Measurements from ENCODE around the gene DAPK2. TPM values are rescaled to one million over a fixed set of nuclear protein-coding genes. Genes with fewer than 3 reads are reported as not detected.

DAPK2 gene
- total and polyA plus RNA-seq, 2 of the 13 experiments (the other 11 are each of a cell fraction or from before 2014, with no cell fraction given), result 0.33 to 0.63 TPM

DNA sequence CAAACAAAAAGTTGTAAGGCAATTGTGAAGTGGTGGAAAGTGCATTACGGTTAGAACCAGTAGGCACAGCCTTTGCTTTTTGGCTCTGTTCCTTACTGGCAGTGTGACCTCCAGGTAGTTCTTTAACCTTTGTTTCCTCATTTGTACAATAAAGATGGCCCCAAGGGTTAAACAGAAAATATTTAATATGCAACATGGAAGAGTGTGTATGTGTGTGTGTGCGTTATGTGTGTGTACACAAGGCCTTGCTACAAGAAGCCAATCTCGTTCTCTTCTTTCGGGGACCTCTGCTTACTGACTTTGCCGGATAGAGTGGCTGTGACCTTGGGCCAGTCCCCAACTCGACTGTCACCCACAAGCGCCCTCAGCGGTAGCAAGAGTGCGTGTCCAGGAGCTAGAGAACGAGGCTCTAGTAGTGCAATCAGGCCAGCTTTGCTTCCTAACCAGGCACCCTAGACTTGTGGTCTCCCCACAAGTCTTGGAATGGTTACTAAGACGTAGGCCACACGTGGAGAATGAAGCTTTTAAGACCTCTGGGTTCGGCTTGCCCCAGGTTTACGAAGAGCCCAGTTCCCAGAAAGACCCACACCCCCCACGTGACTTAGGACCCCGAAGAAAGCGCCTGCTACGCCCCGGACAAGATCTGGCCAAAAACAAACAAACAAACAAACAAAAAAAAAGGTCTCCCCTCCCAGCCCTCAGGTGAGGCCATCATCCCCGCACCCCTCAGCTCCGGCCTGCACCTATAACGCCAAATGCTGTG is 46.8 kb upstream of the DAPK2 start (continued):
- TF ChIP-seq ZFP91 (CRISPR knock-in tag; IDR thresholded peaks at IDR 0.05; ENCODE audit: borderline replicate concordance) (no peak), CC2D1A (CRISPR knock-in tag; IDR thresholded peaks at IDR 0.05) (no peak), TP53 (CRISPR knock-in tag; conservative IDR thresholded peaks at IDR 0.05) (no peak), ZNF558 (CRISPR knock-in tag; IDR thresholded peaks at IDR 0.05; ENCODE audit: borderline replicate concordance) (no peak), FOXA3 (CRISPR knock-in tag; IDR thresholded peaks at IDR 0.05) (peak; percentile 55; the same call in 1 of the 2 replicates), RNF2 (conservative IDR thresholded peaks at IDR 0.05; ENCODE audit: low read depth) (no peak), PAXIP1 (CRISPR knock-in tag; conservative IDR thresholded peaks at IDR 0.05) (no peak), ONECUT2 (CRISPR knock-in tag; IDR thresholded peaks at IDR 0.05) (no peak), ARID4A (CRISPR knock-in tag; IDR thresholded peaks at IDR 0.05; ENCODE audit: borderline replicate concordance) (peak; percentile 49; the same call in 1 of the 2 replicates), ZNF724P (CRISPR knock-in tag; IDR thresholded peaks at IDR 0.05; ENCODE audit: borderline replicate concordance) (no peak), MNT (IDR thresholded peaks at IDR 0.05) (no peak), SMAD1 (CRISPR knock-in tag; IDR thresholded peaks at IDR 0.05; ENCODE audit: borderline replicate concordance, low read depth) (no peak), SALL2 (CRISPR knock-in tag; IDR thresholded peaks at IDR 0.05) (no peak), NAIF1 (CRISPR knock-in tag; IDR thresholded peaks at IDR 0.05; ENCODE audit: borderline replicate concordance) (no peak), ZNF773 (CRISPR knock-in tag; IDR thresholded peaks at IDR 0.05; ENCODE audit: borderline replicate concordance) (no peak)

Data from HepG2 (cell line).